HG02973 (cell line): Measurements from ENCODE around the gene TSPYL2.

ENCODE experiments used
- ATAC-seq: cut with Tn5 transposase; IDR thresholded peaks from one replicate; pipeline ENCODE4 v1.9.1; 2021; ENCODE audit warnings: moderate library complexity; ENCODE audit not compliant: unreplicated experiment

Gene TSPYL2

GRCh38 chrX:53081925-53082772 lies at the start of gene TSPYL2:
TSS of gene TSPYL2 (plus strand) at chrX:53082367. CDS start at chrX:53082499, 132 bp downstream.
- peak; percentile 90 for ATAC-seq

DNA sequence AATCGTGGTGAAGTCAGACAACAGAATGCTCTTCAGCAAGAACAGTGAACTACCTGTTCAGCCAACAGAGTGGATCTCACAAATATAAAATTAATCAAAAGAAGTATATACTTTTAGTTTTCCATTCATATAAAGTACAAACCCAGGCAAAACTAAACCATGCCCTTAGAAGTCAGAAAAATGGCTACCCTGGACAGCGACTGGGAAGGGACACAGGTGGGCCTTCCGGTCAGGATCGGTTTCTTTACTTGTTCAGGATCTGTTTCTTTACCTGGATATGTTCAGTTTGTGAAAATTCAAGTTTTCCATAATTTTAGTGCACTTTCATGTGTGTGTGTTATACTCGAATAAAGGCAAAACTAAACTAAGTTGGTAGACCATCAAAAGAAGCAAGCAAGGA lies 46.0 kb upstream of the TSPYL2 start:
- no peak for ATAC-seq

GRCh38 chrX:53039236-53039635 lies 42.9 kb upstream of the TSPYL2 start:
- ATAC-seq = no peak

DNA sequence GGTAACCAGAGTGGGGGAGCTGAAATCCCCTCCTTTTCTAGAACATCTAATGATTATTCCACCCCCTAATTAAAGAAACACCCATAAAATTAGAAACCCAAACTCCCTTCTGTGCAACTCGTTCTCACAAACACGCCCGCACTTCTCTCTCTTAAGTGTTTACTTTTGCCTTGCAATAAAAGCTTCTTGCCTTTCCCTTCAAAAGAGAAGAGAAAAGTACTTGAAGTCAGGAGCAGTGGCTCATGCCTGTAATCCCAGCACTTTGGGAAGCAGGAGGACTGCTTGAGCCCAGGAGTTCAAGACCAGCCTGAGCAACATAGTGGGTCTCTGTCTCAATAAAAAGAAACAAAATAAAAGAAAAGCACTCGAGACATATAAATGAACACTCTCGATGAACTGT lies 37.2 kb upstream of the TSPYL2 start:
- ATAC-seq = no peak

- ATAC-seq = no peak
Observed at GRCh38 chrX:53047228-53047627, 34.9 kb upstream of the TSPYL2 start.

- no peak for ATAC-seq
Observed at GRCh38 chrX:53048169-53049126, 33.7 kb upstream of the TSPYL2 start, which contains the start of gene GPR173. TSS of gene GPR173 (plus strand) at chrX:53048789. CDS start at chrX:53076622, 27,833 bp downstream.

GRCh38 chrX:53049127-53049517 lies 33.0 kb upstream of the TSPYL2 start:
- no peak for ATAC-seq

- no peak for ATAC-seq
Observed at GRCh38 chrX:53050841-53051240, 31.3 kb upstream of the TSPYL2 start.

DNA sequence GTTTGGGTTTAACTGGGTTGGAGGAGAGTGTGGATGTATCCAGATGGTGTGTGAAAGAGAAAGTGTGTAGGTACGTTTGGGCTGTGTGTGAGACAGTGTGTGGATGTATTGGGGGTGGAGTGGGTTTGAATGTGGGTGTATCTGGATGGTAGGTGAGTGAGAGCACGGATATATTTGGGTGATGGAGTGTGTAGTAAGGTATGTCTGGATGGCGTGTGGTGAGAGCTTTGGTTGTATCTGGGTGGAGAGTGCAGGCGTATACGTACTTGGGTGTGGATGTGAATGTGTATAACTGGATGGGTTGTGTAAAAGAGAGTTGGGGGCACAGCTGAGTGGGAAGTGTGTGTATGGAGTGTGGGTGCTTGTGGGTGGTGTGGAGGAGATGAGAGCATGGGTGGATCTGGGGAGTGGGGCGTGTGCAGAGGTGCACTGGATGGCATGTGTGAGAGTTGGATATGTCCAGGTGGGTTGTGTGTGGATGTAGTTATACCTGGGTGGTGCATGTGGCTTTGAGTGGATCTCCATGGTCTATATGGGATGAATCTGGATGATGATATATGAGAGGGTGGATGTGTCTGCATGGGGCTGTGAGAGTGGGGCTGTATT lies 26.8 kb upstream of the TSPYL2 start:
- ATAC-seq = no peak

- ATAC-seq = no peak
Observed at GRCh38 chrX:53056292-53056691, 25.9 kb upstream of the TSPYL2 start.

- ATAC-seq = no peak
Observed at GRCh38 chrX:53065104-53065503, 17.1 kb upstream of the TSPYL2 start.

GRCh38 chrX:53071064-53071463 lies 11.1 kb upstream of the TSPYL2 start:
- ATAC-seq = no peak

- peak; percentile 76 for ATAC-seq
Observed at GRCh38 chrX:53071604-53072417, 10.4 kb upstream of the TSPYL2 start.

DNA sequence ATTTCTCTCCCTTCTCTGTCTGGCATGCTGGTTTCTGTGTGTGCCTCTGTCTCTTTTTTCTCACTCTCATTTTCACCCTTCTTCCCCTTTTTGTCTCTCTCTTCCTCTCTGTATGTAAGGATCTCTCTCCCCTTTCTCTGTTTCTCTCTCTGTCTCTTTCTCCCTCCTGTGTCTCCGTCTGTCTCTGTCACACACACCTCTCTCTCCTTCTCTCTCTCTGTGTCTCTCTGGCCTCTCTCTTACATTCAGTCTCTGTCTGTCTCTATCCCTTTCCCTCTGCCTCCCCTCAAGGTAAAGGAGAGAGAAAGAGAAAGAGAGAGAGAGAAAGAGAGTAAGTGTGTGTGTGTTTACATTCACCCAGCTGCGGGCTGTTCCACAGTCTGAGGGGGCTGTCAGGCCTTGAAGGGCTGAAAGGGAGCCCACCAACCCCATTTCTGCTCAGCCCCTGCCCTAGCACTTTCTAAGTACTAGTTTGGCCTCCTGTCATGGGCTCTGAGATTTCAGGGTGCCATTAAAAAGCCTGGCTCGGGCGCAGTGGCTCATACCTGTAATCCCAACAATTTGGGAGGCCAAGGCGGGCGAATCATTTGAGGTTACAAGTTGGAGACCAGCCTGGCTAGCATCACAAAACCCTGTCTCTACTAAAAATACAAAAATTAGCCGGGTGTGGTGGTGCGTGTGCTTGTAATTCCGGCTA lies 9.6 kb upstream of the TSPYL2 start:
- ATAC-seq = no peak

DNA sequence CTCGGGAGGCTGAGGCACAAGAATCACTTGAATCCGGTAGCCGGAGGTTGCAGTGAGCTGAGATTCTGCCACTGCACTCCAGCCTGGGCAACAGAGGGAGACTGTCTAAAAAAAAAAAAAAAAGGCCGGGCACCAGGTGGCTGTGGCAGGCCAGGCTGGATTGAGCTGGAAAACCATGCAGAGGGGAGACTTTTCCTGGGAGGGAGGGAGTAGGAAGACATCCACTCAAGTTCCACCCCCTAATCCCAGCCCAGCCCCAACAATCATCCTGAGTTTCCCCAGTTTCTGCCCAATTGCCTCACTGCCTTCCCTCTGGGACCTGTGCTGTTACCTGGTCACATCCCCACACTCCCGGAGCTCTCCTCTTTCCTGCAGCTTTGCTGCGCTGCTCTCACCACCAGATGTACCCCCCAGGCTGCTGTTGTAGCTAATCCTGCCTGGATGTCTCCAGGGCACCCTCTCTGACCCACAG lies 9.0 kb upstream of the TSPYL2 start:
- no peak for ATAC-seq

DNA sequence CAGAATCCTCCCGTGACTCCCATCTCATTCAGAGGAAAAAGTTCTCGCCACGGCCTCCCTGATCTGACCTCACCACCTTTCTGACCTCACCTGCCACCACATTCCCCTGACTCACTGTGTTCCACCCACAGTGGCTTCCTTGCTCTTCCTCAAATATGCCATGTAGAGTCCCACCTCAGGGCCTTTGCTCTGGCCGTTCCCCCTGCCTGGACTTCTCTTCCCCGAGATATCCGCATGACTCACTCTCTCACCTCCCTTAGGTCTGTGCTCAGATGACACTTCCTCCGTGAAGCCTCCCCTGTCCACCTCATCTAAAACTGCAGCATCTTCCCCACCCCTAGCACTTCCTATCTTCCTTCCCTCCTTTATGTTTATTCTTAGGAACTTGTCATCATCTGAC lies 7.2 kb upstream of the TSPYL2 start:
- no peak for ATAC-seq

- ATAC-seq = no peak
Observed at GRCh38 chrX:53076671-53077070, 5.5 kb upstream of the TSPYL2 start.

DNA sequence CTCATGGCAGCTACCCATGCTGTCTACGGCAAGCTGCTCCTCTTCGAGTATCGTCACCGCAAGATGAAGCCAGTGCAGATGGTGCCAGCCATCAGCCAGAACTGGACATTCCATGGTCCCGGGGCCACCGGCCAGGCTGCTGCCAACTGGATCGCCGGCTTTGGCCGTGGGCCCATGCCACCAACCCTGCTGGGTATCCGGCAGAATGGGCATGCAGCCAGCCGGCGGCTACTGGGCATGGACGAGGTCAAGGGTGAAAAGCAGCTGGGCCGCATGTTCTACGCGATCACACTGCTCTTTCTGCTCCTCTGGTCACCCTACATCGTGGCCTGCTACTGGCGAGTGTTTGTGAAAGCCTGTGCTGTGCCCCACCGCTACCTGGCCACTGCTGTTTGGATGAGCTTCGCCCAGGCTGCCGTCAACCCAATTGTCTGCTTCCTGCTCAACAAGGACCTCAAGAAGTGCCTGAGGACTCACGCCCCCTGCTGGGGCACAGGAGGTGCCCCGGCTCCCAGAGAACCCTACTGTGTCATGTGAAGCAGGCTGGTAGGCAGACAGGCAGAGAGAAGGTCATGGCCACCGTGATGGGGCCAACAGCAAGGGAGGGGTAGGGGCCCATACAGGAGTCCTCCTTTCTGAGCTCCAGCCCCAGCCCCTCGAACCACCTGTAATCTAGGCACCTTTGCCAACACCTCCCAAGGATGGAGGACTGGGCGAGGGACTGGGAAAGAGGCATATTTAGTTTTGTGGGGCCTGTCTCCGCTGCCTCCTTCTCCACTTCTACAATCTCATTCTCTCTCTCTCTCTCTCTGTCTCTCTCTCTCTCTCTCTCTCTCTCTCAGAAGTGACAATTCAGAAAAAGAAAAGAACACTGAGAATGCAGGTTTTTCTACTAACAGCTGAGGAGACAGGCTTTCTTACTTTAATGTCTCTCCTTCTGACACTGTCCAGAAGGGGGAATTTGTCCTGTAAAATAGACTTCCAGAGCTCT lies 4.7 kb upstream of the TSPYL2 start:
- no peak for ATAC-seq
